Measurements from ENCODE around the gene C14orf119.

DNA sequence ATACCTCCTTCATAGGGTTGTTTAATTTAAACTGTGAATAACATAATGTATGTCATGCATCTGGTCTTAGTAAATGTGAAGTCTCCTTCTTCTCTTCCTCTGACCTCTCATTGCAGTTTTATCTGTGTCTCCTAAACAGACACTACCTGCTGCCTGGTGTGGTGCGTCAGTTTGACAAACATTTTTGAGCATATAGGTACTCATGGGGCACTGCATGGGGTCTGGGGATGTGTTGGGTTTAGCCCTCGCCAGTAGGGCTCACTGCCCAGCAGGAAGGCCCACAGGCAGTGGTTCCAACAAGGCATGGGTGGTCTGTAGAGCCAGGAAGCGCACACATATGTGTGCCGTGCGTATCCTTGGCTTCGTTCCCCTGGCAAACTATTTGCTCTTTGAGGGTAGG, 26.8 kb downstream of the C14orf119 start:
- TF ChIP-seq, protein P1, sequence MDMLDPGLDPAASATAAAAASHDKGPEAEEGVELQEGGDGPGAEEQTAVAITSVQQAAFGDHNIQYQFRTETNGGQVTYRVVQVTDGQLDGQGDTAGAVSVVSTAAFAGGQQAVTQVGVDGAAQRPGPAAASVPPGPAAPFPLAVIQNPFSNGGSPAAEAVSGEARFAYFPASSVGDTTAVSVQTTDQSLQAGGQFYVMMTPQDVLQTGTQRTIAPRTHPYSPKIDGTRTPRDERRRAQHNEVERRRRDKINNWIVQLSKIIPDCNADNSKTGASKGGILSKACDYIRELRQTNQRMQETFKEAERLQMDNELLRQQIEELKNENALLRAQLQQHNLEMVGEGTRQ (CRISPR knock-in tag; IDR thresholded peaks at IDR 0.05) = no peak
- no peak for TF ChIP-seq SP1 (CRISPR knock-in tag; conservative IDR thresholded peaks at IDR 0.05)
- TF ChIP-seq, protein P2, sequence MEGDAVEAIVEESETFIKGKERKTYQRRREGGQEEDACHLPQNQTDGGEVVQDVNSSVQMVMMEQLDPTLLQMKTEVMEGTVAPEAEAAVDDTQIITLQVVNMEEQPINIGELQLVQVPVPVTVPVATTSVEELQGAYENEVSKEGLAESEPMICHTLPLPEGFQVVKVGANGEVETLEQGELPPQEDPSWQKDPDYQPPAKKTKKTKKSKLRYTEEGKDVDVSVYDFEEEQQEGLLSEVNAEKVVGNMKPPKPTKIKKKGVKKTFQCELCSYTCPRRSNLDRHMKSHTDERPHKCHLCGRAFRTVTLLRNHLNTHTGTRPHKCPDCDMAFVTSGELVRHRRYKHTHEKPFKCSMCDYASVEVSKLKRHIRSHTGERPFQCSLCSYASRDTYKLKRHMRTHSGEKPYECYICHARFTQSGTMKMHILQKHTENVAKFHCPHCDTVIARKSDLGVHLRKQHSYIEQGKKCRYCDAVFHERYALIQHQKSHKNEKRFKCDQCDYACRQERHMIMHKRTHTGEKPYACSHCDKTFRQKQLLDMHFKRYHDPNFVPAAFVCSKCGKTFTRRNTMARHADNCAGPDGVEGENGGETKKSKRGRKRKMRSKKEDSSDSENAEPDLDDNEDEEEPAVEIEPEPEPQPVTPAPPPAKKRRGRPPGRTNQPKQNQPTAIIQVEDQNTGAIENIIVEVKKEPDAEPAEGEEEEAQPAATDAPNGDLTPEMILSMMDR (IDR thresholded peaks at IDR 0.05) = no peak
- TF ChIP-seq, protein P3, sequence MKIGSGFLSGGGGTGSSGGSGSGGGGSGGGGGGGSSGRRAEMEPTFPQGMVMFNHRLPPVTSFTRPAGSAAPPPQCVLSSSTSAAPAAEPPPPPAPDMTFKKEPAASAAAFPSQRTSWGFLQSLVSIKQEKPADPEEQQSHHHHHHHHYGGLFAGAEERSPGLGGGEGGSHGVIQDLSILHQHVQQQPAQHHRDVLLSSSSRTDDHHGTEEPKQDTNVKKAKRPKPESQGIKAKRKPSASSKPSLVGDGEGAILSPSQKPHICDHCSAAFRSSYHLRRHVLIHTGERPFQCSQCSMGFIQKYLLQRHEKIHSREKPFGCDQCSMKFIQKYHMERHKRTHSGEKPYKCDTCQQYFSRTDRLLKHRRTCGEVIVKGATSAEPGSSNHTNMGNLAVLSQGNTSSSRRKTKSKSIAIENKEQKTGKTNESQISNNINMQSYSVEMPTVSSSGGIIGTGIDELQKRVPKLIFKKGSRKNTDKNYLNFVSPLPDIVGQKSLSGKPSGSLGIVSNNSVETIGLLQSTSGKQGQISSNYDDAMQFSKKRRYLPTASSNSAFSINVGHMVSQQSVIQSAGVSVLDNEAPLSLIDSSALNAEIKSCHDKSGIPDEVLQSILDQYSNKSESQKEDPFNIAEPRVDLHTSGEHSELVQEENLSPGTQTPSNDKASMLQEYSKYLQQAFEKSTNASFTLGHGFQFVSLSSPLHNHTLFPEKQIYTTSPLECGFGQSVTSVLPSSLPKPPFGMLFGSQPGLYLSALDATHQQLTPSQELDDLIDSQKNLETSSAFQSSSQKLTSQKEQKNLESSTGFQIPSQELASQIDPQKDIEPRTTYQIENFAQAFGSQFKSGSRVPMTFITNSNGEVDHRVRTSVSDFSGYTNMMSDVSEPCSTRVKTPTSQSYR (CRISPR knock-in tag; IDR thresholded peaks at IDR 0.05) = no peak

All from WTC11 (cell line).